ENCODE measurements around the gene ZNF184.

Gene ZNF184

DNA sequence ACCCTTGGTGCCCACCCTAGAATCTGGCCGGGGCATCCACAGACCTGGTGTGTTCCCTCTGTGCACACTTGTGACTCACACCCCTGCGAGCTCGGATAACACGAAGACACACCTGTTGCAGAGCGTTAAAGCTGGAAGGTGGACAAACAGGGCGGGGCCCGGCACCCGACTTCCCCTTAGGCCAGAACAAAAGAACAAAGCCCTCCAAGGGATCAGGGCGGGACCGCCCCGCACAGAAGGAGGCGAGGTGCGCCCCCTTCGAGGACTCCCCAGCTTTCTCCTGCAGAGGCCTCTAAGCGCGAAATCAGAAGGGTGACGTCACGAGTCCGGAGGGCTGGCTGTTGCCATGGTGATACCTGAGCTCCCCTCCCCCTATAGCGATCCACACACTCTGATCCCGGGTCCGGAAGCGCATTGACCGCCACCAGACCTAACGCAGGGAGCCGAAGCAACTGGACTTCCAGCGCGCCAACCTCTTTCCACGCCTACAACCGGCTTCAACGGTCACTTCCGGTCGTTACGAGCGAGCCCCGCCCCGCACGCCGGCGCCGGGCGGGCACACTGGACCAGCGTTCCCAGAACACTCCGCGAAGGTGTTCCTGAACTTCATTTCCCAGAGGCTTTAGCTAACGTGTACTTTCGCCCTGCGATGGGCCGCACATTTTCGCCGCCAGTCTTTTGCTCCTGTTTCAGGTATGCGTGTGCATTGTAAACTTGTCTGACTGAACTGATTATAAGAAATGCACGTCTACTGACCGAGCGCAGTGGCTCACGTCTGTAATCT, at the start of gene ZNF184:
ZNF184 (minus strand) TSS at position 489 of the 784 bp plus-strand sequence. CDS start 811 bp downstream, outside the sequence.
- DNase-seq: peak; percentile 87

- DNase-seq: no peak
These were observed 46.2 kb upstream of the ZNF184 start for GRCh38 chr6:27518881-27519795.

GRCh38 chr6:27517928-27518787, 45.3 kb upstream of the ZNF184 start:
- DNase-seq: no peak

DNA sequence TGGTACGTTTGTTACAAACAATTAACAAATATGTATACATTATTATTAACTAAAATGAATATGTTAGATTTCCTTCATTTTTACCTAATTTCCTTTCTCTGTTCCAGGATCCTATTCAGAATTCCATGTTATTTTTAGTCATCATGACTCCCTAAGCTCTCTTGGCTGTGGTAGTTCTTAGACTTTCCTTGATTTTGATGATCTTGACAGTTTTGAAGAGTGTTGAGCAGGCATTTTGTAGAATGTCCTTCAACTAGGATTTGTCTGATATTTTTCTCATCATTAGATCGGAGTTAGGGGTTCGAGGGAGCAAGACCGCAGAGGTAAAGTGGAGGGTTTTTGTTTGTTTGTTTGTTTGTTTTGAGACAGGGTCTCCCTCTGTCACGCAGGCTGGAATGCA, 44.3 kb upstream of the ZNF184 start:
- DNase-seq: no peak

DNA sequence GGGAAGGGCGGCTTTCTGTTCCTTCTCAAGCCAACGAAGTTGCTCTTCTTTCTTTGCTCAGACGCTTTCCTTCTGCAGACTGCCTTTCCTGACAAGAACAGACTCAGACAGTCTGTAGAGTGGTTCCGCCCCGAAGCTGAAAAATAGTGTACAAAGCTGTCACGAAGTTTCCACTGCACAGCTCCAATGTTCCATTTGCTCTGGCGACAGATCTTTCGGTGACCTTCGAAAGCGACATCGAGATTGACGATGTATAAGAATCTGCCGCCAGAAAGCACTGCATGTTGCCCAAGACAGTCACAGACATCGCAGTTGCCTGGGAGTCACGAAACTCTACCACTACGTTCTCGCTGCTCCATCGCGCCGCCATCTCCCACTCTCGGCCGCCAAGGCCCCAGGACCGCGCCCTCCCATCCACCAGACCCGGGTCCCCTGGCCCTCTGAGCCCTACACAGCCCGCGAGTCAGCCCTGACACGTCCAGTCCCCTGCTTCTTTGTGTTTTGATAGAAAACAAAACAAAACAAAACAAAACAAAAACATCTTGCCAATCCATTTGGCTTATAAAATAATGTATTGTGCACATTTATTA, 42.1 kb upstream of the ZNF184 start:
- DNase-seq: no peak

DNA sequence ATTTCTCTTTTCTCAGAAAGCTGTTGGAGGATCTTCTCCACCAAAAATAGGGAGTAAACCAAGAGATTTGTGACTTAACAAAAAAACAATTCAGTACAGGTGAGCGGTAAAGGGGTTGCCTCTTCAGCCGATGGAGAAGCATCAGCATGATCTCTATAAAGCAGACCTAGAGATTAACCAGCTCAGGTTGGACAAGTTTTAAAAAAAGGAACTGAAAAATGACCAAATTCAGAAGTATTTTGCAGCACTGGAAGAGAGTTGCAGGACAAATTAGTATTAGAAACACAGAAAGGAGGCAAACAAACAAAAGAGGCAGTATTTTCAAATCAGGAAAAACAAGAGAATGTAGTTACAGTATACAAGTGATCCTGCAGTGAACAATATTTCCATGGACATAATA, 39.6 kb upstream of the ZNF184 start:
- DNase-seq: no peak

DNA sequence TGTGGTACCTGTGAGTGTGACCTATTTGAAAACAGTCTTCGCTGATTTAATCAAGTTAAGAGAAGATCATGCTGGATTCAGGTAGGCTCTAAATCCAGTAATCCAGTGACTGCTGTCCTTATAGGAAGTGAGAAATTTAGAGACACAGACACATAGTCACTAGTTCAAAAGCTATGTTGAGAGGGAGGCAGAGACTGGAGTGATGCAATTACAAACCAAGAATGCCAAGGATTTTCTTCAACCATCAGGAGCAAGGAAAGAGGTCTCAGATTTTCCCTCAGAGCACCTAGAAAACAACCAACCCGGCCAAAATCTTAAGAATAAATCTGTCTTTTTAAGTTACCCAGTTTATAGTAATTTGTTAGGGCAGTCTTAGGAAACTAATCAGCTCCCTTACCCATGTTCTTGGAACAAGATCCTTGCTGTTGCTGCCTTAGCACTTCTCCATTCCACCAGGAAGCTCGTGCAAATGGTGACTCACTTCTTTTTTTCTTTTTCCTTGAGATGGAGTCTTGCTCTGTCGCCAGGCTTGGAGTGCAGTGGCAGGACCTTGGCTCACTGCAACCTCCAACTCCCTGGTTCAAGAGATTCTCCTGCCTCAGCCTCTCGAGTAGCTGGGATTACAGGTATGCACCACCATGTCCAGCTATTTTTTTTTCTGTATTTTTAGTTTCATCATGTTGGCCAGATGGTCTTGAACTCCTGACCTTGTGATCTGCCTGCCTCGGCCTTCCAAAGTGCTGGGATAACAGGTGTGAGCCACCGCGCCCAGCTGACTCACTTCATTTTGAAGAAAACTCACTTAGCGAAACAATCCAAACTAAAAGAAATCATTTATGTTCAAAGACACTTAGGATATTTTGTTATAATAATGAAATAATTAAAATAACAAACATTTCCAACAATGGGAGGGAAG, 34.4 kb upstream of the ZNF184 start:
- no peak for DNase-seq

GRCh38 chr6:27505209-27506027, 32.5 kb upstream of the ZNF184 start:
- no peak for DNase-seq

- DNase-seq: no peak
These were observed 30.6 kb upstream of the ZNF184 start for GRCh38 chr6:27503436-27504030.

DNA sequence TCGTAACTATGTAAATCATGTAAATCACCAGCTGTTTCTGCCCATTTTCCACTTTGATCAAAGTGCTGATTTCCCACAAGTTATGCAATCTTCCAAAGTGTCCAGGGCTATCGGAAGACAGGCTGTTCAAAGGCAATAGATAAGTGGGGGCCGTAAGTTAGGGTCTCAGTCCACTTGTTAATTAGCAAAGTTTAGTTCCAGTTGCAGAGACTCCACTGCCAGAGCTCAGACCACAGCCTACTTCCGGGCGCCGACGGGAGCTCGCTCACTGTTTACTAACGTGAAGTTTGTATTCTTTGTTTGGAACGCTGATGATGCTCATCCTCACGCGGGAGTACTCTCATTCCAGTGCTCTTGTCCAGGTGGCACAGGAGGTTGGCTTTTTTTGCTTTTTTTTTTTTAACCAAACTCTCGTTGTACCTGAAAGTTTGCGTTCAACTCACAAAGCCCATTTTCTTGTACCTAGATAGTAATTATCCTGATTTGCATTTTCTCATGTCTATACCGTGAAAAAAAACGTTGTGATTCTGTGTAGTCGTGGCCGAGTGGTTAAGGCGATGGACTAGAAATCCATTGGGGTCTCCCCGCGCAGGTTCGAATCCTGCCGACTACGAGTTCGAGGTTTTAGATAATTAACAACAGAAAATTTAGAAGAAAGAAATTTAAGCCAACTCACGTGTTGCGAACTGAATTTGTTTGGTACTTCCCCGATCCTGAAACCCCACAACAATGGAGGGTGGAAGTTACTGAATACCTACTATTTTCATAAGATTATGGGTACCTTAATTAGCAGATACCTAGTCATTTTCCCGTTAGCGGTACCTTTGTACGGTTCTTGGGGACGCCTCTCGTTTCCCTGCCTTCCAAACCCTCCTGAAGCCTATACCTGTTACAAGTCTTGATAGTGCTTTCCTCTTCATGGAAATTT, 29.9 kb upstream of the ZNF184 start:
- DNase-seq: peak; percentile 69

DNA sequence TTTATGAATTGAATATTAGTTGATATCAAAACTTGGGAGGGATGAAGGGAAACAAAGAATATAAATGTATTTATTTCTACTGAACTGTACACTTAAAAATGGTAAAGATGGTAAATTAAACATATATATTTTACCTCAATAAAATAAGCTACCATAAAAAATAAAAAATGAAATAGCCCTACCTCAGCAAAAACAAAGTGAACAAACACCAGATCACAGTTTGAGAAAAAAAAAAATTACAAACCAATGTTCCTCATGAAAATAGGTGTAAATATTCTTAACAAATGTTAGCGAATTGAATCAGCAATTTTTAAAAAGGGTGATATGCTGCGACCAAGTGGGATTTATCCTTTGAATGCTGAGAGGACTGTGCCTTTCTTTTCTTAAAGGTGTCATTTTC, 28.3 kb upstream of the ZNF184 start:
- DNase-seq: no peak

DNA sequence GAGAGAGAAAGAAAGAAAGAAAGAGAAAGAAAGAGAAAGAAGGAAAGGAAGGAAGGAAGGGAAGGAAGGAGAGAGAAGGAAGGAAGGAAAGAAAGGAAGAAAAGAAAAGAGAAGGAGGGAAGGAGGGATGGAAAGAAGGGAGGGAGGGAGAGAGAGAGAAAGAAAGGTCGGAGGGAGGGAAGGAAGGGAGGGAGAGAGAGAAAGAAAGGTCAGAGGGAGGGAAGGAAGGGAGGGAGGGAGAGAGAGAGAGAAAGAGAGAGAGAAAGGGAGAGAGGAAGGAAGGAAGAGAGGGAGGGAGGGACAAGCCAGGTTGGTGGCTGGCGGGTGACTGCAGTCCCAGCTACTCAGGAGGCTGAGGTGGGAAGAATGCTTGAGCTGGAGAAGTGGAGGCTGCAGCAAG, 27.3 kb upstream of the ZNF184 start:
- DNase-seq: no peak

- no peak for DNase-seq
These were observed 22.7 kb upstream of the ZNF184 start for GRCh38 chr6:27495386-27496135.

- no peak for DNase-seq
These were observed 22.1 kb upstream of the ZNF184 start for GRCh38 chr6:27494987-27495385.

DNA sequence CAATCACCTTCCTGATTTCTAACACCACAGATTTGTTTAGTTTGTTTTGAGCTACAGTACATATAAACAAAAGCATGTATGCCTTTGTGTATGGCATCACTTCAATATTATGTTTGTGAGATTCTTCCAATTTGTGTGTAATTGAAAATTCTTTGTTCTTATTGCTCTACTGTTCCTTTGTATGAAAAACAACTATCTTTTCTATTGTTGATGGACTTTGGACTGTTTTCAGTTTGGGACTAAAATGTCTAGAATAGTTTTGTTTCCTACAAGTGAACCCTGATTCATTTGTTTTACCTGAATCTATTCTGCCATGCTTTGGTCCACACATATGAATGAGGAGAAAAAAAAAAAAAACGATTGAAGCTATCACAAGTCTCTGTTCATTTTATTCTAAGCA, 21.2 kb upstream of the ZNF184 start:
- DNase-seq: no peak

- no peak for DNase-seq
These were observed 19.8 kb upstream of the ZNF184 start for GRCh38 chr6:27492631-27493190.

GRCh38 chr6:27479319-27480182, 6.6 kb upstream of the ZNF184 start:
- no peak for DNase-seq

All from NCI-H1436 treated with DMSO at 0.1 percent for 48 hours (cell line).